Measurements from ENCODE around the gene SYDE2. TPM values are rescaled to one million over a fixed set of nuclear protein-coding genes. Genes with fewer than 3 reads are reported as not detected.

The SYDE2 gene
- total and polyA plus RNA-seq, 9 of the 15 experiments (the other 6 are each of a cell fraction or from before 2014, with no cell fraction given): 0.39 to 8.7 (median 4.5) TPM

DNA sequence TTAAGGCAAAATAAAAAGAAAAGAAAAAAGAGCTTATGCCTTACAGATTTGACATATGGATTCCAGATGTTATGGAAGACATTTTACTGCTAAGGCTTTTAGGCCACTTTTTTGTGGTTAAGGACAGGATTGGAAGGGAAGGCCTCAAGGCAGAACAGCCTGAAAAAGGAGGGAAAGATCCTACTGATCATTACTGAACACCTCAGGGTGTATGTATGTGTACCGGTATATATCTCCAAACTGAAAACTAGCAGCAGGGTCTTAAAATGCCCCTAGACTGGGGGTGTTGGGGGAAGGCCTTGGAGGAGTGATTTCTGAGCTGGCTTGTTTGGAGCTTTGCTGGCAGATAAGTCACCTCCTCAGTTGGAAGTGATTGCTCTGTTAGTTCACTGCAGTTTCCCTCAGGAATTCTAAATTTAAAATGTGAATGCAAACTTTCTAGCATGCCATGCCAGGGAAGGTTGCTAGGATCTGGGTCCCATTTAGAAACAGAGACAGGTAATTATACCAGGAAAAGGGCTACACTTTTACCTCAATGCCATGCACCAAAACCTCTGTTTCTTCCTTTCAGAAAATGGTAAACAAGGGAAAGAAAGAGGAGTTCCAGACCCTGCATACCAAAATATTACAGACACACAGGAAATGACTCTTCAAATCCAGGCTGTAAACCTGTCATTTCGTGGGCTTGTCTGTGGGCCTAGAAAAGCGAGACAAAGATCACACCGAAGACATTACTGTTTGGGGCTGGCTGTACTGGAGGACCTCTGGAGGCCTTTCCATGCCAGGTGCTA is 43.6 kb upstream of the SYDE2 start (continued):
- TF ChIP-seq COPS2 (conservative IDR thresholded peaks at IDR 0.05): no peak
- TF ChIP-seq MAZ (CRISPR knock-in tag; conservative IDR thresholded peaks at IDR 0.05 in 1 of 2, IDR thresholded peaks at IDR 0.05 in 1 of 2): no peak
- TF ChIP-seq, protein P1, sequence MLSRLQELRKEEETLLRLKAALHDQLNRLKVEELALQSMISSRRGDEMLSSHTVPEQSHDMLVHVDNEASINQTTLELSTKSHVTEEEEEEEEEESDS (CRISPR knock-in tag; IDR thresholded peaks at IDR 0.05): no peak
- TF ChIP-seq RFX5 (IDR thresholded peaks at IDR 0.05; ENCODE audit: low read depth, low read length): no peak
- no peak for TF ChIP-seq RB1 (IDR thresholded peaks at IDR 0.05; ENCODE audit: low read depth)
- no peak for TF ChIP-seq XRCC4 (IDR thresholded peaks at IDR 0.05; ENCODE audit: extremely low read depth, insufficient read depth, insufficient read length)
- no peak for TF ChIP-seq SLC30A9 (CRISPR knock-in tag; IDR thresholded peaks at IDR 0.05)
- TF ChIP-seq PHF21A (IDR thresholded peaks at IDR 0.05; ENCODE audit: borderline replicate concordance, low read depth): no peak
- TF ChIP-seq HNRNPUL1 (IDR thresholded peaks at IDR 0.05; ENCODE audit: low read length): no peak
- no peak for TF ChIP-seq ZBTB17 (CRISPR knock-in tag; IDR thresholded peaks at IDR 0.05)
- TF ChIP-seq, protein P2, sequence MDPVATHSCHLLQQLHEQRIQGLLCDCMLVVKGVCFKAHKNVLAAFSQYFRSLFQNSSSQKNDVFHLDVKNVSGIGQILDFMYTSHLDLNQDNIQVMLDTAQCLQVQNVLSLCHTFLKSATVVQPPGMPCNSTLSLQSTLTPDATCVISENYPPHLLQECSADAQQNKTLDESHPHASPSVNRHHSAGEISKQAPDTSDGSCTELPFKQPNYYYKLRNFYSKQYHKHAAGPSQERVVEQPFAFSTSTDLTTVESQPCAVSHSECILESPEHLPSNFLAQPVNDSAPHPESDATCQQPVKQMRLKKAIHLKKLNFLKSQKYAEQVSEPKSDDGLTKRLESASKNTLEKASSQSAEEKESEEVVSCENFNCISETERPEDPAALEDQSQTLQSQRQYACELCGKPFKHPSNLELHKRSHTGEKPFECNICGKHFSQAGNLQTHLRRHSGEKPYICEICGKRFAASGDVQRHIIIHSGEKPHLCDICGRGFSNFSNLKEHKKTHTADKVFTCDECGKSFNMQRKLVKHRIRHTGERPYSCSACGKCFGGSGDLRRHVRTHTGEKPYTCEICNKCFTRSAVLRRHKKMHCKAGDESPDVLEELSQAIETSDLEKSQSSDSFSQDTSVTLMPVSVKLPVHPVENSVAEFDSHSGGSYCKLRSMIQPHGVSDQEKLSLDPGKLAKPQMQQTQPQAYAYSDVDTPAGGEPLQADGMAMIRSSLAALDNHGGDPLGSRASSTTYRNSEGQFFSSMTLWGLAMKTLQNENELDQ (CRISPR knock-in tag; IDR thresholded peaks at IDR 0.05; ENCODE audit: borderline replicate concordance): no peak
- TF ChIP-seq ILF3 (IDR thresholded peaks at IDR 0.05; ENCODE audit: borderline replicate concordance): no peak
- TF ChIP-seq, protein P3, sequence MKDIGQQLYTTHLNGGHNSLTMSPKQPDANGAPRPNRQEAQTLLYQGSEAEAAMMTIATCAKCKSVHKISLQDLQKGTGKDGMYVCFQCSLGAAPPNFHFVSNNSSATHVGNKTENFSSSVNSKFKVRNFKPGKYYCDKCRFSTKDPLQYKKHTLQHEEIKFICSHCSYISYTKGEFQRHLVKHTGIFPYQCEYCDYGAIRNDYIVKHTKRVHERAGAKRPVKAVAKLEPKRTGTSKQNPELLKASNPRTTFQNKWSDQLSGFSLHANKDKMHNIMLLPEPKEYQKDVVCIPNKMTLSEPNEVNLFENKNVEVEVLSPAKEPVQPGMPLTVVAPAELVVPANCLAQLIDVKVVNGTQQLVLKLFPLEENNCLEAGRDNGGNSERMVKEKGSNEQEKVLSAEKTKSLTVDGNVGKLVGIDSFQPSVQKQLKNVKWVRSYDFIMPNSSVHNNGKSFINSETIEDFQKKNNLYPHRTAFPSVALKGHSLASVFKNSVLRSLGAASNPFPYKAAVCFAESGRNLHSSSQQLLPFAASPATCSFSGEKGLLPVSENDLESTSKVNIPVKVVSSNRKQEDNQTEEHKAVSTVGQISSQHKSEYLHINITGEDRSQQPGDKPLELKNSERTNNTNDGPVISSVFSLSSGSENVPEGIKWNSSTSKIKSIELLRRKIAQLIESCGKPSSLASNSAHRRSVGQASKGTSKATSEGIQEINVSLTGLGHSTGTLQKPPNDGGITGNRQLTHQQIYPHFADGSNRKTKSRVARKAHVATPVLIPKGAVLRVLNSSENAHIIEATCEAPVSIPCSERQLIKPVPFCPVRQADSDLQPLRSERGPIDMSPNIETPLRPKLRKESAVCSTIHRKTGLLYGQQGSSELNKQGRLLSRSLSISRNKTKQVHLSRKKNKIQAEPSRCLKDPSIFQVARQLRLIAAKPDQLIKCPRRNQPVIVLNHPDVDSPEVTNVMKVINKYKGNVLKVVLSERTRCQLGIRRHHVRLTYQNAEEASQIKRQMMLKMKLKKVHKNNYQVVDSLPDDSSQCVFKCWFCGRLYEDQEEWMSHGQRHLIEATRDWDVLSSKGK (CRISPR knock-in tag; IDR thresholded peaks at IDR 0.05): no peak
- no peak for TF ChIP-seq ZNF384 (IDR thresholded peaks at IDR 0.05; ENCODE audit: low read depth, low read length)
- TF ChIP-seq, protein P4, sequence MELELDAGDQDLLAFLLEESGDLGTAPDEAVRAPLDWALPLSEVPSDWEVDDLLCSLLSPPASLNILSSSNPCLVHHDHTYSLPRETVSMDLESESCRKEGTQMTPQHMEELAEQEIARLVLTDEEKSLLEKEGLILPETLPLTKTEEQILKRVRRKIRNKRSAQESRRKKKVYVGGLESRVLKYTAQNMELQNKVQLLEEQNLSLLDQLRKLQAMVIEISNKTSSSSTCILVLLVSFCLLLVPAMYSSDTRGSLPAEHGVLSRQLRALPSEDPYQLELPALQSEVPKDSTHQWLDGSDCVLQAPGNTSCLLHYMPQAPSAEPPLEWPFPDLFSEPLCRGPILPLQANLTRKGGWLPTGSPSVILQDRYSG (tag; conservative IDR thresholded peaks at IDR 0.05; ENCODE audit: low read depth): 0 out of 2 replicates have a peak, but pooled peaks have one; percentile 10
- TF ChIP-seq, protein P5, sequence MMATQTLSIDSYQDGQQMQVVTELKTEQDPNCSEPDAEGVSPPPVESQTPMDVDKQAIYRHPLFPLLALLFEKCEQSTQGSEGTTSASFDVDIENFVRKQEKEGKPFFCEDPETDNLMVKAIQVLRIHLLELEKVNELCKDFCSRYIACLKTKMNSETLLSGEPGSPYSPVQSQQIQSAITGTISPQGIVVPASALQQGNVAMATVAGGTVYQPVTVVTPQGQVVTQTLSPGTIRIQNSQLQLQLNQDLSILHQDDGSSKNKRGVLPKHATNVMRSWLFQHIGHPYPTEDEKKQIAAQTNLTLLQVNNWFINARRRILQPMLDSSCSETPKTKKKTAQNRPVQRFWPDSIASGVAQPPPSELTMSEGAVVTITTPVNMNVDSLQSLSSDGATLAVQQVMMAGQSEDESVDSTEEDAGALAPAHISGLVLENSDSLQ (IDR thresholded peaks at IDR 0.05): peak; percentile 58
- no peak for TF ChIP-seq HSF4 (CRISPR knock-in tag; IDR thresholded peaks at IDR 0.05; ENCODE audit: borderline replicate concordance)
- no peak for TF ChIP-seq ZC3H8 (IDR thresholded peaks at IDR 0.05)
- TF ChIP-seq POLR2AphosphoS5 (IDR thresholded peaks at IDR 0.05; ENCODE audit: control insufficient read depth, insufficient read depth, low read depth, low read length): no peak
- 0 out of 2 replicates have a peak, but pooled peaks have one; percentile 10 for TF ChIP-seq CBFA2T2 (conservative IDR thresholded peaks at IDR 0.05)
- TF ChIP-seq NFE2 (IDR thresholded peaks at IDR 0.05; ENCODE audit: low read depth): peak; percentile 70
